ENCODE results near the gene PAK4. TPM values are rescaled to one million over a fixed set of nuclear protein-coding genes. Genes with fewer than 3 reads are reported as not detected.
A peak's percentile ranks its signal among the peaks of the same experiment; 100 is the strongest.

PAK4 gene
- total and polyA plus RNA-seq, 2 experiments from 2014 or later = 20.3 to 39.6 TPM

DNA sequence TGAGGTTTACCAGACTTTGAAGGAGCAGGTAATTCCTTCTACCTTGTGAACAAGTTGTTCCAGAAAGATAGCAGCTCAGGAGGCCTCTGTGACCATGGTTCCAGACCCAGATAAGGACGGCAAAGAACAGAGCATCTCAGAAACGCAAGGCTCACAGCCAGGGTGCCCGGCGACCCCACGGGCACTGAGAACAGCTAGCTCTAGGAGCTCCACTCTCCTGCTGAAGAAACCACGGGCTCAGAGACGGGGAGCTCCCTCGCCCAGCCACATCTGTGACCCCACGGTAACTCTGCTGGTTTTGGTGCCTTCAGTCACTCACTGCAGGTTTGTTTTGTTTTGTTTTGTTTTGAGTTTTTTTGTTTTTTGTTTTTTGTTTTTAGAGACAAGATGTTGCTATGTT, 55.2 kb downstream of the PAK4 start:
- Histone ChIP-seq H2AFZ (no peak overlapping the region), H3K4me2 (no peak overlapping the region), H3K27ac (peak overlapping the region; percentile 31), H3K4me3 (no peak overlapping the region), H3K27me3 (no peaks in the 10 kb centered on the region), H4K20me1 (ENCODE audit: insufficient read depth, poor library complexity, severe bottlenecking) (no peaks in the 10 kb centered on the region), H3K9me2 (replicated peaks; ENCODE audit: insufficient read depth) (no peaks in the 10 kb centered on the region), H3K4me1 (ENCODE audit: insufficient read depth) (no peaks in the 10 kb centered on the region), H3K79me2 (no peaks in the 10 kb centered on the region), H3K9me3 (ENCODE audit: low read depth) (no peaks in the 10 kb centered on the region), H3K36me3 (replicated peaks; ENCODE audit: insufficient read depth, low read depth) (no peaks in the 10 kb centered on the region)
- DNase-seq (ENCODE audit: low spot score) = no peak
- TF ChIP-seq, protein P1, sequence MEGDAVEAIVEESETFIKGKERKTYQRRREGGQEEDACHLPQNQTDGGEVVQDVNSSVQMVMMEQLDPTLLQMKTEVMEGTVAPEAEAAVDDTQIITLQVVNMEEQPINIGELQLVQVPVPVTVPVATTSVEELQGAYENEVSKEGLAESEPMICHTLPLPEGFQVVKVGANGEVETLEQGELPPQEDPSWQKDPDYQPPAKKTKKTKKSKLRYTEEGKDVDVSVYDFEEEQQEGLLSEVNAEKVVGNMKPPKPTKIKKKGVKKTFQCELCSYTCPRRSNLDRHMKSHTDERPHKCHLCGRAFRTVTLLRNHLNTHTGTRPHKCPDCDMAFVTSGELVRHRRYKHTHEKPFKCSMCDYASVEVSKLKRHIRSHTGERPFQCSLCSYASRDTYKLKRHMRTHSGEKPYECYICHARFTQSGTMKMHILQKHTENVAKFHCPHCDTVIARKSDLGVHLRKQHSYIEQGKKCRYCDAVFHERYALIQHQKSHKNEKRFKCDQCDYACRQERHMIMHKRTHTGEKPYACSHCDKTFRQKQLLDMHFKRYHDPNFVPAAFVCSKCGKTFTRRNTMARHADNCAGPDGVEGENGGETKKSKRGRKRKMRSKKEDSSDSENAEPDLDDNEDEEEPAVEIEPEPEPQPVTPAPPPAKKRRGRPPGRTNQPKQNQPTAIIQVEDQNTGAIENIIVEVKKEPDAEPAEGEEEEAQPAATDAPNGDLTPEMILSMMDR (IDR thresholded peaks at IDR 0.05; ENCODE audit: poor library complexity) = no peak
- TF ChIP-seq EZH2 (IDR thresholded peaks at IDR 0.05; ENCODE audit: borderline replicate concordance) = no peak
- TF ChIP-seq EZH2phosphoT487 (IDR thresholded peaks at IDR 0.05; ENCODE audit: low read depth, severe bottlenecking, unreplicated experiment) = no peak
- 88% methylated on average over 9 of the region's 9 CpGs for WGBS (ENCODE audit: low lambda C conversion rate, missing lambda C conversion rate)

- no peaks in the 10 kb centered on the region for H3K9me2 ChIP-seq (replicated peaks; ENCODE audit: insufficient read depth)
- H2AFZ ChIP-seq = no peak overlapping the region
- no peaks in the 10 kb centered on the region for H3K27me3 ChIP-seq
- H3K4me3 ChIP-seq = no peak overlapping the region
- WGBS (ENCODE audit: low lambda C conversion rate, missing lambda C conversion rate) = 86% methylated on average over 21 of the region's 21 CpGs
- no peak for DNase-seq (ENCODE audit: low spot score)
- no peaks in the 10 kb centered on the region for H4K20me1 ChIP-seq (ENCODE audit: insufficient read depth, poor library complexity, severe bottlenecking)
- H3K9me3 ChIP-seq (ENCODE audit: low read depth) = no peaks in the 10 kb centered on the region
- no peak overlapping the region for H3K27ac ChIP-seq
- H3K4me1 ChIP-seq (ENCODE audit: insufficient read depth) = no peaks in the 10 kb centered on the region
- no peaks in the 10 kb centered on the region for H3K36me3 ChIP-seq (replicated peaks; ENCODE audit: insufficient read depth, low read depth)
- no peak overlapping the region for H3K4me2 ChIP-seq
- H3K79me2 ChIP-seq = no peaks in the 10 kb centered on the region
- no peak for TF ChIP-seq EZH2phosphoT487 (IDR thresholded peaks at IDR 0.05; ENCODE audit: low read depth, severe bottlenecking, unreplicated experiment)
- TF ChIP-seq EZH2 (IDR thresholded peaks at IDR 0.05; ENCODE audit: borderline replicate concordance) = no peak
- TF ChIP-seq, protein P1 (IDR thresholded peaks at IDR 0.05; ENCODE audit: poor library complexity) = no peak
These were observed 56.1 kb downstream of the PAK4 start for GRCh38 chr19:39181500-39182173.

DNA sequence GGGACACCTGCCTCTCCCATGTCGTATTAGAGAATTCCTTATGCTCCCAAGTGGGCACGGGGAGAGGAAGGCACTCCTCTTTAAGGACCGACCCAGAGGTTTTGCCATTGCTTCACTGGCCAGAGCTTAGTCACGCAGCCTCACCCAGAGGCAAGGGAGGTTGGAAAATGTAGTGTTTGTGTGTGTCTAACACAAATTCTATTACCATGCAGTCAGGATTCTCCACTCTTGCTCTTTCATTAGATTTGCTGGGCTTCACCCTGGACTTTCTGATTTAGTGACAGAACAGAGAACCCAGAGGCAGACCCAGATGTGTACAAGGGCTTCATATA, 56.6 kb downstream of the PAK4 start:
- H2AFZ ChIP-seq = no peak overlapping the region
- no peaks in the 10 kb centered on the region for H3K79me2 ChIP-seq
- no peaks in the 10 kb centered on the region for H3K4me1 ChIP-seq (ENCODE audit: insufficient read depth)
- no peaks in the 10 kb centered on the region for H3K27me3 ChIP-seq
- H3K4me2 ChIP-seq = no peak overlapping the region
- H4K20me1 ChIP-seq (ENCODE audit: insufficient read depth, poor library complexity, severe bottlenecking) = no peaks in the 10 kb centered on the region
- DNase-seq (ENCODE audit: low spot score) = no peak
- no peaks in the 10 kb centered on the region for H3K9me2 ChIP-seq (replicated peaks; ENCODE audit: insufficient read depth)
- 91% methylated on average over 4 of the region's 4 CpGs for WGBS (ENCODE audit: low lambda C conversion rate, missing lambda C conversion rate)
- H3K27ac ChIP-seq = no peak overlapping the region
- no peaks in the 10 kb centered on the region for H3K36me3 ChIP-seq (replicated peaks; ENCODE audit: insufficient read depth, low read depth)
- TF ChIP-seq EZH2phosphoT487 (IDR thresholded peaks at IDR 0.05; ENCODE audit: low read depth, severe bottlenecking, unreplicated experiment) = no peak
- TF ChIP-seq EZH2 (IDR thresholded peaks at IDR 0.05; ENCODE audit: borderline replicate concordance) = no peak
- TF ChIP-seq, protein P1 (IDR thresholded peaks at IDR 0.05; ENCODE audit: poor library complexity) = no peak
- H3K9me3 ChIP-seq (ENCODE audit: low read depth) = no peaks in the 10 kb centered on the region
- no peak overlapping the region for H3K4me3 ChIP-seq
